ENCODE results near the gene LYRM7.

LYRM7 gene

DNA sequence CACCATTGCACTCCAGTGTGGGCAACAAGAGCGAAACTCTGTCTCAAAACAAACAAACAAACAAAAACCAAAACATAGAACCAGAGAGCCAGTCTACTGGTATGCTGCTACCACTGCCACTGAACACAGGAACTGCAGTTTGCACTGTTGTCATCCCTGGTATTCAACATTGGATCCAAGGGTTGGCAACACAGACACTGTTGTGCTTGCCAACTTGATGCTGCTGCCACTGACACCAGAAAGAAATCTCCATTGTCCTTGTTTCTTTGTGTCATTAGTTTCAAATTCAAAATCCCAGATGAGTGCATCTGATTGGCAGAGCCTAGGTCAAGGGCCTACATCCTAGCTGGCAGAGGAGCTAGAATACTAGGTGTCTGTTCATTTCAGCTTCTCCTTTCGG, 21.9 kb upstream of the LYRM7 start:
- no peaks in the 10 kb centered on the region for H3K9me3 ChIP-seq (ENCODE audit: control insufficient read depth, insufficient read depth, low read length)
- TF ChIP-seq, protein P1, sequence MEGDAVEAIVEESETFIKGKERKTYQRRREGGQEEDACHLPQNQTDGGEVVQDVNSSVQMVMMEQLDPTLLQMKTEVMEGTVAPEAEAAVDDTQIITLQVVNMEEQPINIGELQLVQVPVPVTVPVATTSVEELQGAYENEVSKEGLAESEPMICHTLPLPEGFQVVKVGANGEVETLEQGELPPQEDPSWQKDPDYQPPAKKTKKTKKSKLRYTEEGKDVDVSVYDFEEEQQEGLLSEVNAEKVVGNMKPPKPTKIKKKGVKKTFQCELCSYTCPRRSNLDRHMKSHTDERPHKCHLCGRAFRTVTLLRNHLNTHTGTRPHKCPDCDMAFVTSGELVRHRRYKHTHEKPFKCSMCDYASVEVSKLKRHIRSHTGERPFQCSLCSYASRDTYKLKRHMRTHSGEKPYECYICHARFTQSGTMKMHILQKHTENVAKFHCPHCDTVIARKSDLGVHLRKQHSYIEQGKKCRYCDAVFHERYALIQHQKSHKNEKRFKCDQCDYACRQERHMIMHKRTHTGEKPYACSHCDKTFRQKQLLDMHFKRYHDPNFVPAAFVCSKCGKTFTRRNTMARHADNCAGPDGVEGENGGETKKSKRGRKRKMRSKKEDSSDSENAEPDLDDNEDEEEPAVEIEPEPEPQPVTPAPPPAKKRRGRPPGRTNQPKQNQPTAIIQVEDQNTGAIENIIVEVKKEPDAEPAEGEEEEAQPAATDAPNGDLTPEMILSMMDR (IDR thresholded peaks at IDR 0.05; ENCODE audit: low read depth, low read length, poor library complexity, severe bottlenecking): no peak
- TF ChIP-seq EZH2phosphoT487 (IDR thresholded peaks at IDR 0.05; ENCODE audit: borderline replicate concordance, low read length): no peak
- no peak overlapping the region for H3K27ac ChIP-seq (ENCODE audit: low read depth, low read length)
- no peaks in the 10 kb centered on the region for H4K20me1 ChIP-seq (ENCODE audit: control insufficient read depth, insufficient read depth, low read depth, low read length)
- no peak overlapping the region for H3K4me3 ChIP-seq (ENCODE audit: low read length)
- H3K9me2 ChIP-seq (replicated peaks; ENCODE audit: control insufficient read depth, low read length): no peaks in the 10 kb centered on the region
- no peaks in the 10 kb centered on the region for H3K36me3 ChIP-seq (ENCODE audit: control insufficient read depth, low read length)
- no peak overlapping the region for H3K4me2 ChIP-seq (ENCODE audit: low read length)
- H3K4me1 ChIP-seq (ENCODE audit: control insufficient read depth, low read length): no peaks in the 10 kb centered on the region
- no peaks in the 10 kb centered on the region for H3K27me3 ChIP-seq (ENCODE audit: control insufficient read depth, low read length)
- no peaks in the 10 kb centered on the region for H3F3A ChIP-seq (ENCODE audit: control insufficient read depth, insufficient read depth)
- no peaks in the 10 kb centered on the region for H3K79me2 ChIP-seq (ENCODE audit: control insufficient read depth, low read length)

DNA sequence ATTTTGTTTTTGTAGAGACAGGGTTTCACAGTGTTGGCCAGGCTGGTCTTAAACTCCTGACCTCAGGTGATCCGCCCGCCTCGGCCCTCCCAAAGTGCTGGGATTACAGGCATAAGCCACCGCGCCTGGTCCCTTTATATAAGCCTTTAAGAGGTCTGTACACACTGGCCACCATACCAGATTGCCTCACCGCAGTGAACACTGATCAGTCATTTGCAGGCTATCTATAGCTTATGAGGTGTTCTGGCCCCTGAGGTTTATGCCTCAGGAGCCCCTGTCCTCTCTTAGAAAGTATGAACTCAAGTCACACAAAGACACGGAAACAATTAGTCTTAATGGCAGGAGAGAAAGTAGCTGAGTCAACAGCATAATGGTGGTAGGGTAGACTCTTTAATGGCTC, 20.3 kb upstream of the LYRM7 start:
- no peaks in the 10 kb centered on the region for H3K9me2 ChIP-seq (replicated peaks; ENCODE audit: control insufficient read depth, low read length)
- no peaks in the 10 kb centered on the region for H3K36me3 ChIP-seq (ENCODE audit: control insufficient read depth, low read length)
- H3F3A ChIP-seq (ENCODE audit: control insufficient read depth, insufficient read depth): peaks cover 1% of the 10 kb centered on the region
- H3K79me2 ChIP-seq (ENCODE audit: control insufficient read depth, low read length): no peaks in the 10 kb centered on the region
- H3K9me3 ChIP-seq (ENCODE audit: control insufficient read depth, insufficient read depth, low read length): no peaks in the 10 kb centered on the region
- TF ChIP-seq EZH2phosphoT487 (IDR thresholded peaks at IDR 0.05; ENCODE audit: borderline replicate concordance, low read length): no peak
- TF ChIP-seq, protein P1 (IDR thresholded peaks at IDR 0.05; ENCODE audit: low read depth, low read length, poor library complexity, severe bottlenecking): no peak
- no peak overlapping the region for H3K27ac ChIP-seq (ENCODE audit: low read depth, low read length)
- H3K4me2 ChIP-seq (ENCODE audit: low read length): no peak overlapping the region
- H3K4me3 ChIP-seq (ENCODE audit: low read length): no peak overlapping the region
- no peaks in the 10 kb centered on the region for H4K20me1 ChIP-seq (ENCODE audit: control insufficient read depth, insufficient read depth, low read depth, low read length)
- no peaks in the 10 kb centered on the region for H3K27me3 ChIP-seq (ENCODE audit: control insufficient read depth, low read length)
- no peaks in the 10 kb centered on the region for H3K4me1 ChIP-seq (ENCODE audit: control insufficient read depth, low read length)

DNA sequence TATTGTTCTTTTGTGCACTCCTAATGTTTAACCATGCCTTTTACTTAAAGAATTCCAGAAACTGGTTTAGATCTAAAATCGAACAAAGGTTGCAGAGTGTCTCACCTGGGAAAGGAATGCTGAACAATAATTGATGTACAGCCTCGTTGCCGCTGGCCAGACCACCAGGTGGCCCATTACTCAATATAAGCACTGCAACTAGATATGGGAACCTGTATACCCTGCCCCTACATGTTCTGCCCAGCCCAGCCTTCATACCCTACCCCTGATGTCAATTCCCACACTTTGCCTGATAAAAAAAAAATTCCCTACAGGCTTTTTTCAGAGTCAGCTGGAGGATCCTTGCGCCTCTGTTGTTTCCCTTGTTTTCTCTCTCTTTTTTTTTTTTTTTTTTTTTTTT, 19.5 kb upstream of the LYRM7 start:
- no peaks in the 10 kb centered on the region for H3K9me2 ChIP-seq (replicated peaks; ENCODE audit: control insufficient read depth, low read length)
- H3K4me1 ChIP-seq (ENCODE audit: control insufficient read depth, low read length): no peaks in the 10 kb centered on the region
- no peak overlapping the region for H3K4me3 ChIP-seq (ENCODE audit: low read length)
- H3K27me3 ChIP-seq (ENCODE audit: control insufficient read depth, low read length): no peaks in the 10 kb centered on the region
- no peak overlapping the region for H3K27ac ChIP-seq (ENCODE audit: low read depth, low read length)
- peaks cover 3% of the 10 kb centered on the region; the same call in 1 of the 2 replicates for H3K36me3 ChIP-seq (ENCODE audit: control insufficient read depth, low read length)
- H3K79me2 ChIP-seq (ENCODE audit: control insufficient read depth, low read length): no peaks in the 10 kb centered on the region
- H4K20me1 ChIP-seq (ENCODE audit: control insufficient read depth, insufficient read depth, low read depth, low read length): no peaks in the 10 kb centered on the region
- H3K9me3 ChIP-seq (ENCODE audit: control insufficient read depth, insufficient read depth, low read length): no peaks in the 10 kb centered on the region
- TF ChIP-seq EZH2phosphoT487 (IDR thresholded peaks at IDR 0.05; ENCODE audit: borderline replicate concordance, low read length): no peak
- TF ChIP-seq, protein P1 (IDR thresholded peaks at IDR 0.05; ENCODE audit: low read depth, low read length, poor library complexity, severe bottlenecking): no peak
- no peak overlapping the region for H3K4me2 ChIP-seq (ENCODE audit: low read length)
- H3F3A ChIP-seq (ENCODE audit: control insufficient read depth, insufficient read depth): peaks cover 7% of the 10 kb centered on the region

DNA sequence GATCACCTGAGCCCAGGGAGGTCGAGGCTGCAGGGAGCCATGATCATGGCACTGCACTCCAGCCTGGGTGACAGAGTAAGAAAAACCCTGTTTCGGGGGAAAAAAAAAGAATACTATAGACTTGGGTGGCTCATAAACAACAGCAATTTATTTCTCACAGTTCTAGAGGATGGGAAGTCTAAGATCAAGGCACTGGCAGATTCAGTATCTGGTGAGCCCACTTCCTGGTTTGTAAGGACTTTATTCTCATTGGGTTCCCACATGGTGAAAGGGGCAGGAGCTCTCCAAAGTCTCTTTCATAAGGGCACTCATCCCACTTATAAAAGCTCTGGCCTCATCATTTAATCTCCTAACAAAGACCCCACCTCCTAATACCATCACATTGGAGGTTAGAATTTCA, 14.4 kb upstream of the LYRM7 start:
- no peaks in the 10 kb centered on the region for H3K27me3 ChIP-seq (ENCODE audit: control insufficient read depth, low read length)
- no peak for TF ChIP-seq EZH2phosphoT487 (IDR thresholded peaks at IDR 0.05; ENCODE audit: borderline replicate concordance, low read length)
- TF ChIP-seq, protein P1 (IDR thresholded peaks at IDR 0.05; ENCODE audit: low read depth, low read length, poor library complexity, severe bottlenecking): no peak
- H4K20me1 ChIP-seq (ENCODE audit: control insufficient read depth, insufficient read depth, low read depth, low read length): peaks cover 3% of the 10 kb centered on the region
- H3K79me2 ChIP-seq (ENCODE audit: control insufficient read depth, low read length): peaks cover 21% of the 10 kb centered on the region
- H3K4me1 ChIP-seq (ENCODE audit: control insufficient read depth, low read length): no peaks in the 10 kb centered on the region
- no peaks in the 10 kb centered on the region for H3K9me2 ChIP-seq (replicated peaks; ENCODE audit: control insufficient read depth, low read length)
- H3K27ac ChIP-seq (ENCODE audit: low read depth, low read length): no peak overlapping the region
- H3F3A ChIP-seq (ENCODE audit: control insufficient read depth, insufficient read depth): peaks cover 19% of the 10 kb centered on the region
- H3K4me3 ChIP-seq (ENCODE audit: low read length): no peak overlapping the region
- no peaks in the 10 kb centered on the region for H3K9me3 ChIP-seq (ENCODE audit: control insufficient read depth, insufficient read depth, low read length)
- no peak overlapping the region for H3K4me2 ChIP-seq (ENCODE audit: low read length)
- H3K36me3 ChIP-seq (ENCODE audit: control insufficient read depth, low read length): peaks cover 40% of the 10 kb centered on the region
